OCI-LY3 (cell line): Measurements from ENCODE around the gene BNC2.

Experiments
- CTCF ChIP-seq: fragments of 200-600, 300-600 bp; sonication (generic); IDR thresholded peaks from 2 replicates; pipeline ENCODE4 v1.5.1; 2014; ENCODE audit warnings: antibody characterized with exemption, low read length, low read depth
- EZH2phosphoT487 ChIP-seq: fragments of 200-600 bp; shearing (Covaris generic); IDR thresholded peaks from 2 replicates; pipeline ENCODE4 v1.6.1; 2018; ENCODE audit warnings: antibody characterized with exemption, mixed run types, low read depth

- TF ChIP-seq CTCF (no peak), EZH2phosphoT487 (no peak)
Measured at GRCh38 chr9:16526380-16526779, 344.1 kb downstream of the BNC2 start.
